Measurements from ENCODE around the gene MRGPRD.

The MRGPRD gene

DNA sequence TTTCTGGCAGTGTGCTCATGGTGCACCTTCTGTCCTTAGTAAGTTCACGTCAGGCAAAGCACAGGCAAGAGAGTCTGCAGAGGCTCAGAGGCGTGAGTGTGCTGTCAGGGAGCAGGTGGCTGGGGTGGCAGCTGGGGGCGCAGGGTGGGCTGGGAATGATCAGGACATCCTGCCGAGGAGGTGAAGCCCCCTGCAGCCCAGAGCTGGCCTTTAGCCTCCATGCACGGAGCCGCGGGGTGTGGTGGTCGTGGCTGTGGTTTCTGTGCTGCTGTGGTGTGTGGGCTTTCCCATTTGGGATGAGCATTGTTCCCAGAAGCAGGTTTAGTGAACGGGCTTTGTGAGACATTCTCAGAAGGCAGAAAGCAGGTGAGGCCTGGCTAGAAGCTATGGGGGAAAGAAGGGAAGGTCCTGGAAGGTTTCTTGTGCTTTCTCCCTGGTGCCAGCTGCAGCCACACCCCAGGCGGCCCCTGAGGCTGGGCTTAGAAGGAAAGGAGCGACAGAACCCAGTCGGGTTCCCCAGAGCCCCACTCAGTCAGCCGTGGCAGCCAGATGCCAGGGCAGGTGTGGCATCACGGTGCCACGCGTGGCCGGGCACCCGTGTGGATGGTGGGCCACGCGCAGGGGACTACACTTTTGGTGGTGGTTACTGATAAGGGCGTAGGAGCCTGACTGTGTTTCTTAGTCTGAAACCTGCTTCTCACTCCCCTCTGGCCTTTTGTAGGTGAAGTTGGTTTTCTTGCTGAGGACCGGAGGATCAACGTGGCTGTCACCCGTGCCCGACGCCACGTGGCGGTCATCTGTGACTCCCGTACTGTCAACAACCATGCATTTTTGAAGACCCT, 45.0 kb downstream of the MRGPRD start:
- ChIA-PET POLR2A (interaction anchor here (0.6 kb wide), 1 partner anchor 1272 kb away, joined by 3 read pairs; no protein-coding TSS in a partner anchor), CTCF (no interaction called here)
- TF ChIP-seq, protein P1, sequence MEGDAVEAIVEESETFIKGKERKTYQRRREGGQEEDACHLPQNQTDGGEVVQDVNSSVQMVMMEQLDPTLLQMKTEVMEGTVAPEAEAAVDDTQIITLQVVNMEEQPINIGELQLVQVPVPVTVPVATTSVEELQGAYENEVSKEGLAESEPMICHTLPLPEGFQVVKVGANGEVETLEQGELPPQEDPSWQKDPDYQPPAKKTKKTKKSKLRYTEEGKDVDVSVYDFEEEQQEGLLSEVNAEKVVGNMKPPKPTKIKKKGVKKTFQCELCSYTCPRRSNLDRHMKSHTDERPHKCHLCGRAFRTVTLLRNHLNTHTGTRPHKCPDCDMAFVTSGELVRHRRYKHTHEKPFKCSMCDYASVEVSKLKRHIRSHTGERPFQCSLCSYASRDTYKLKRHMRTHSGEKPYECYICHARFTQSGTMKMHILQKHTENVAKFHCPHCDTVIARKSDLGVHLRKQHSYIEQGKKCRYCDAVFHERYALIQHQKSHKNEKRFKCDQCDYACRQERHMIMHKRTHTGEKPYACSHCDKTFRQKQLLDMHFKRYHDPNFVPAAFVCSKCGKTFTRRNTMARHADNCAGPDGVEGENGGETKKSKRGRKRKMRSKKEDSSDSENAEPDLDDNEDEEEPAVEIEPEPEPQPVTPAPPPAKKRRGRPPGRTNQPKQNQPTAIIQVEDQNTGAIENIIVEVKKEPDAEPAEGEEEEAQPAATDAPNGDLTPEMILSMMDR (IDR thresholded peaks at IDR 0.05; ENCODE audit: insufficient read depth, low read length, missing control alignments) = no peak
- H3K4me3 ChIP-seq (ENCODE audit: low read depth, low read length) = no peak overlapping the region
- no peak for DNase-seq (ENCODE audit: low read depth, low spot score)

DNA sequence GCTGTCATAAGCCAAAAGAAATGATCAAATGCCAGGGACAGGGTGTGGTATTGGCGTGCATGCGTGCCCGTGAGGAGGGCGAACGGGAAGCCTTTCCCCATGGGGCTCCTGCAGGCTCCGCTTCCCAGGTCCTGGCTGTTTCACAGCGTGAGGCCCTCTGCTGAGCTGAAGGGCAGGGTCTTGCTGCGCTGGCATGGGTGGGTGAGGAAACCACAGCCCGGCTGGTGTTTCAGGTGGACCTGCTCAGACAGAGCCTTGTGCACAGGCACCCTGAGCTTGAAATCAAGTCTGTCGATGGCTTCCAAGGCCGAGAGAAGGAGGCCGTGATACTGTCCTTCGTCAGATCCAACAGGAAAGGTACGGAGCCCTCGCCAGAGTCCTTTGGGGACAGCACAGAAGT, 45.7 kb downstream of the MRGPRD start:
- TF ChIP-seq, protein P1 (IDR thresholded peaks at IDR 0.05; ENCODE audit: insufficient read depth, low read length, missing control alignments) = no peak
- POLR2A ChIA-PET = interaction anchor here (0.6 kb wide), 1 partner anchor 1273 kb away, joined by 3 read pairs; no protein-coding TSS in a partner anchor
- DNase-seq (ENCODE audit: low read depth, low spot score) = no peak
- CTCF ChIA-PET = no interaction called here
- H3K4me3 ChIP-seq (ENCODE audit: low read depth, low read length) = no peak overlapping the region

DNA sequence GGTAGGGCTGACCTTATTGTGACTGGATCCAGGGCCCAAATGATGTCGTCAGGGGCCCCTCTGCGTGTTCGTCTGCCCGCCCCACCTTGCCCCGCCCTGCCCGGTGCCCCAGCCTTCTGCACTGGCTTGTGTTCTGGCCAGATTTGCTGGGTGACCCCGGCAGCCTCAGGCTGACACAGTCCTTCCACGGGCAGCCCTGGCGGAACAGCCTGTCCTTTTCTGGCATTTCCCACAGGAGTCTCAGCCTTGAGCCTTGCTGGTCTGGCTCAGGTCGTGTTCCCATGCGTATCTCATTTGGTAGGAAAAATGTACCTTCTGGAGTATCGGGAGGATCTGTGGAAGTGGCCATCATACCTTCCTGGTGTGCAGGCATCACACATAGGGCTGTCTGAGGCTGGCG, 46.1 kb downstream of the MRGPRD start:
- no peak overlapping the region for H3K4me3 ChIP-seq (ENCODE audit: low read depth, low read length)
- TF ChIP-seq, protein P1 (IDR thresholded peaks at IDR 0.05; ENCODE audit: insufficient read depth, low read length, missing control alignments) = no peak
- no peak for DNase-seq (ENCODE audit: low read depth, low spot score)
- POLR2A ChIA-PET = no interaction called here
- CTCF ChIA-PET = no interaction called here

DNA sequence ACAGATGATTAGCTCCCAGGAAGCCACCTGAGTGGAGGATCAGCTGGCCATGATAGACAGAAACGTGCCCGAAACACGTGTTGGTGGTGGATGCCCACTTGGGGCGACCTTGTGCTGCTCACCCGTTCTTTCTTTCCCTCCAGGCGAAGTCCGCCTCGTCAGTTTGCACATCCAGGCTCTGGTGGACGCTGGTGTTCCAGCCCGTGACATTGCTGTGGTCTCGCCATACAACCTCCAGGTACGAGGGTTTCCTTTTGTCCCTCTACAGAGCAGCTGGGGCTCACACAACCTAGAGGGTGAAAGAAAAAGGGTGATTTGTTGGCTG, 46.5 kb downstream of the MRGPRD start:
- H3K4me3 ChIP-seq (ENCODE audit: low read depth, low read length) = no peak overlapping the region
- ChIA-PET CTCF (no interaction called here), POLR2A (no interaction called here)
- no peak for DNase-seq (ENCODE audit: low read depth, low spot score)
- TF ChIP-seq, protein P1 (IDR thresholded peaks at IDR 0.05; ENCODE audit: insufficient read depth, low read length, missing control alignments) = no peak

DNA sequence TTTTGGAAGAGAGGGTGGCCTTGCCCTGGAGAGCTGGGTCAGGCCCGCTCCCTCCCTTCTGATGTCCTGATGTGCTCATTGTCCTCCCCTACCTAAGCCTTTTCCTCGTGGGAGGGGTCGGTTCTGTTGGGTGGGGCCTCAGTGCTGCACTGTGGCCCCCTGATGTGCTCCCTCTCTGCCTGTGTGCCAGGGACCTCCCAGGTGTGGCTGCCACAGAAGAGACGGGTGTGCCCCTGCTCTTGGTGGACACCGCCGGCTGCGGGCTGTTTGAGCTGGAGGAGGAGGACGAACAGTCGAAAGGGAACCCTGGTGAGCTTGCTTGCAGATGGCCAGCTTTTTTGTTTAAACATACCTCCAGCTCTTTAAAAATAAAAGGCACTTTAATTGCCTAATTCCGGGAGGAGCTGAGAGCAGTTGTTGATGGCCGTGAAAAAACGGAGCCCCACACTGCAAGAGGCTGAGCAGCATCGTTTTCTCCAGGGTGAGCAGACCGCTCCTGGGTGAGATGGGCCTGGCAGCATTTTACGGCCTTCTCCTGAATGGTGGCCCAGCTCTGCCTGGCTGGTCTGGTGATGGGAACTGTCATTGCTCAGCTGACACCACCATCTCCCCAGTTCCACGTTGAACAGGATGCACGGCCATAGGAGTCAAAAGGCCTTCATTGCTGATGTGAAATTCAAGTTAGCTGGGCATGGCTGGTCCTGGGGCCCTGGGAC, 47.0 kb downstream of the MRGPRD start:
- no peak for DNase-seq (ENCODE audit: low read depth, low spot score)
- CTCF ChIA-PET = no interaction called here
- H3K4me3 ChIP-seq (ENCODE audit: low read depth, low read length) = no peak overlapping the region

More for the DNA sequence above, 47.0 kb downstream of the MRGPRD start:
- POLR2A ChIA-PET = no interaction called here
- TF ChIP-seq, protein P1 (IDR thresholded peaks at IDR 0.05; ENCODE audit: insufficient read depth, low read length, missing control alignments) = no peak

Data from AG04449 (cell line).